Measurements from ENCODE around the gene MYD88. TPM values are rescaled to one million over a fixed set of nuclear protein-coding genes. Genes with fewer than 3 reads are reported as not detected.

The MYD88 gene
- total and polyA plus RNA-seq, 7 experiments from 2014 or later = 35.2 to 108 (median 52.8) TPM

DNA sequence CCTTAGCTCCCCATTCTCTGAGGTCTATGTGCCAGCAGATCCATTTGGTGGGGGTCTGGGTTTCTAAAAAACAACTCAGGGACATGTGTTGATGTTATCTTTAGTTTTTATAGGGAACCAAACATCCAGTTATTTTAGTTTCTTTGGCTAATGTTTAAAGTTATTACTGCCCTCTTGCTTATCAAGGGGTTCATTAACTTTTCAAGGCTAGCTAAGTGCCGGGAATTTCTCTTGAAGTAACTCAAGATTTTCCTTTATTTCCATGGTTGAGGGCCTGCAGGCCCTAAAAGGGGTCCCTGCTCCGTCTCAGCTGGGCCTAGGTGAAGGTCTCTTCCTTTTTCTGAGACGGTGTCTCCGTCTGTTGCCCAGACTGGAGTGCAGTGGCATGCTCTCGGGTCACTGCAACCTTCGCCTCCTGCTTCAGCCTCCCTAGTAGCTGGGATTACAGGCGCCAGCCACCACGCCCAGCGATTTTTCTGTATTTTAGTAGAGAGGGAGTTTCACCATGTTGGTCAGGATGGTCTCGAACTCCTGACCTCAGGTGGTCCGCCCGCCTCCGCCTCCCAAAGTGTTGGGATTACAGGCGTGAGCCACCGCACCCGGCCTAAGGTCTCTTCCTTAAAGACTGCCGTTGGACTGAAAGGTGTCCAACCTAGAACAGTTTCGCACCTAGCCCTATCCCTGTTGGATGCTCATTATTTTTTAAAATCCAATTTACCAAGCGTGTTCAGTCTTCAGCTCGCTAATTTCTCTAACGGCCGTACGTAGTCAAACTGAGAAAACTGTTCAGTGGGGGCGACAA, 25.6 kb downstream of the MYD88 start:
- H3K27ac Mint-ChIP-seq = peak overlapping the region; percentile 99 to 100 (median 100)
- peaks cover 18 to 22% of the 10 kb centered on the region in 2 donors for H3K4me1 ChIP-seq (ENCODE audit: control insufficient read depth in 2 of 2, insufficient read depth in 2 of 2, low read length in 2 of 2)
- CTCF ChIA-PET = interaction anchor here (0.5 to 2.0 kb wide), 4 partner anchors 17 to 189 kb away, joined by 3 to 7 read pairs (median 3); partner anchors contain the start of gene ACAA1
- DNase-seq = no peak
- intact Hi-C loops (cut with micrococcal nuclease) = loop anchor here (1.0 to 10.0 kb wide), 5 partner anchors 289 to 1221 kb away; partner anchors contain the start of genes SCN11A (in 2 of the 2), ACVR2B (in 1 of the 2), EPM2AIP1 (in 1 of the 2) and EXOG (in 1 of the 2)
- peaks cover 24 to 44% (median 36%) of the 10 kb centered on the region in 7 donors for H3K4me1 Mint-ChIP-seq
- H3K9me3 Mint-ChIP-seq = peaks cover 0 to 3% (median 0%) of the 10 kb centered on the region in 11 donors
- peaks cover 0 to 6% (median 0%) of the 10 kb centered on the region in 5 donors for H3K27me3 Mint-ChIP-seq
- H3K27me3 ChIP-seq (ENCODE audit: control insufficient read depth in 2 of 2, insufficient read depth in 2 of 2, low read length in 2 of 2) = no peaks in the 10 kb centered on the region
- no peaks in the 10 kb centered on the region for H3K9me3 ChIP-seq (ENCODE audit: control insufficient read depth in 2 of 3, low read length in 3 of 3)
- peak overlapping the region; percentile 90 to 98 (median 96) for H3K4me3 Mint-ChIP-seq
- POLR2A ChIA-PET = interaction anchor here (0.6 to 5.4 kb wide), 11 partner anchors 9 to 866 kb away, joined by 3 to 156 read pairs (median 3); partner anchors contain the start of genes ACAA1, DLEC1, EXOG and MYD88
- H3K4me3 ChIP-seq (ENCODE audit: low read length) = peak overlapping the region; percentile 84
- peaks cover 0 to 7% (median 0%) of the 10 kb centered on the region in 3 experiments for H3K36me3 ChIP-seq (ENCODE audit: control insufficient read depth in 2 of 3, insufficient read depth in 3 of 3, low read length in 3 of 3)
- H3K36me3 Mint-ChIP-seq = peaks cover 0 to 21% (median 0%) of the 10 kb centered on the region in 5 donors
- peak overlapping the region; percentile 98 for H3K27ac ChIP-seq (ENCODE audit: low read depth, low read length)
- no peak for ATAC-seq

- peaks cover 0 to 6% (median 0%) of the 10 kb centered on the region in 5 donors for H3K27me3 Mint-ChIP-seq
- Histone ChIP-seq H3K36me3 (ENCODE audit: control insufficient read depth in 2 of 3, insufficient read depth in 3 of 3, low read length in 3 of 3) (peaks cover 0 to 7% (median 0%) of the 10 kb centered on the region in 3 experiments), H3K27ac (ENCODE audit: low read depth, low read length) (peak overlapping the region; percentile 98), H3K27me3 (ENCODE audit: control insufficient read depth in 2 of 2, insufficient read depth in 2 of 2, low read length in 2 of 2) (no peaks in the 10 kb centered on the region), H3K4me3 (ENCODE audit: low read length) (peak overlapping the region; percentile 84), H3K9me3 (ENCODE audit: control insufficient read depth in 2 of 3, low read length in 3 of 3) (no peaks in the 10 kb centered on the region), H3K4me1 (ENCODE audit: control insufficient read depth in 2 of 2, insufficient read depth in 2 of 2, low read length in 2 of 2) (peaks cover 18 to 22% of the 10 kb centered on the region in 2 donors)
- H3K9me3 Mint-ChIP-seq = peaks cover 0 to 3% (median 0%) of the 10 kb centered on the region in 11 donors
- DNase-seq (no peak), ATAC-seq (no peak)
- H3K27ac Mint-ChIP-seq = peak overlapping the region; percentile 99 to 100 (median 100)
- intact Hi-C loops (cut with micrococcal nuclease) = loop anchor here (1.0 to 10.0 kb wide), 5 partner anchors 288 to 1220 kb away; partner anchors contain the start of genes SCN11A (in 2 of the 2), ACVR2B (in 1 of the 2), EPM2AIP1 (in 1 of the 2) and EXOG (in 1 of the 2)
- H3K4me3 Mint-ChIP-seq = peak overlapping the region; percentile 90 to 98 (median 96)
- ChIA-PET CTCF (interaction anchor here (1.0 to 2.0 kb wide), 3 partner anchors 28 to 190 kb away, joined by 3 to 7 read pairs (median 3); partner anchors contain the start of gene ACAA1), POLR2A (interaction anchor here (0.6 to 5.4 kb wide), 13 partner anchors 8 to 920 kb away, joined by 3 to 156 read pairs (median 4); partner anchors contain the start of genes ACAA1, DLEC1, EXOG and MYD88)
- H3K4me1 Mint-ChIP-seq = peaks cover 24 to 50% (median 42%) of the 10 kb centered on the region in 7 donors
- H3K36me3 Mint-ChIP-seq = peaks cover 0 to 21% (median 0%) of the 10 kb centered on the region in 5 donors
Measured at GRCh38 chr3:38164643-38164951, 26.1 kb downstream of the MYD88 start.

GRCh38 chr3:38164952-38165721, 26.7 kb downstream of the MYD88 start, which contains the start of gene OXSR1:
Gene OXSR1 (plus strand): TSS chr3:38165537. CDS start chr3:38165877, 340 bp downstream.
- peaks cover 0 to 3% (median 0%) of the 10 kb centered on the region in 11 donors for H3K9me3 Mint-ChIP-seq
- POLR2A ChIA-PET = interaction anchor here (0.6 to 5.4 kb wide), 17 partner anchors 9 to 920 kb away, joined by 3 to 156 read pairs (median 4); partner anchors contain the start of genes ACAA1, DLEC1, EXOG and MYD88
- H3K4me3 ChIP-seq (ENCODE audit: low read length) = peak within 1 kb of the TSS; percentile 84

GRCh38 chr3:38165722-38166387, 27.4 kb downstream of the MYD88 start:
- Mint-ChIP-seq H3K9me3 (peaks cover 0 to 3% (median 0%) of the 10 kb centered on the region in 11 donors), H3K4me1 (peaks cover 32 to 56% (median 51%) of the 10 kb centered on the region in 7 donors), H3K4me3 (peak overlapping the region; percentile 89 to 98 (median 96)), H3K27me3 (peaks cover 0 to 6% (median 0%) of the 10 kb centered on the region in 5 donors), H3K36me3 (peaks cover 0 to 21% (median 0%) of the 10 kb centered on the region in 5 donors), H3K27ac (peak overlapping the region; percentile 98 to 100 (median 100))
- H3K27me3 ChIP-seq (ENCODE audit: control insufficient read depth in 2 of 2, insufficient read depth in 2 of 2, low read length in 2 of 2) = no peaks in the 10 kb centered on the region
- no peaks in the 10 kb centered on the region for H3K9me3 ChIP-seq (ENCODE audit: control insufficient read depth in 2 of 3, low read length in 3 of 3)
- ChIA-PET CTCF (interaction anchor here (1.0 to 1.9 kb wide), 2 partner anchors 13 to 122 kb away, joined by 3 to 6 read pairs; no protein-coding TSS in a partner anchor), POLR2A (interaction anchor here (0.8 to 5.4 kb wide), 9 partner anchors 11 to 921 kb away, joined by 3 to 156 read pairs (median 4); partner anchors contain the start of genes ACAA1, DLEC1, EXOG and MYD88)
- peaks cover 18 to 22% of the 10 kb centered on the region in 2 donors for H3K4me1 ChIP-seq (ENCODE audit: control insufficient read depth in 2 of 2, insufficient read depth in 2 of 2, low read length in 2 of 2)
- peaks cover 0 to 7% (median 0%) of the 10 kb centered on the region in 3 experiments for H3K36me3 ChIP-seq (ENCODE audit: control insufficient read depth in 2 of 3, insufficient read depth in 3 of 3, low read length in 3 of 3)
- intact Hi-C loops (cut with micrococcal nuclease) = loop anchor here (1.0 to 10.0 kb wide), 11 partner anchors 14 to 1219 kb away; partner anchors contain the start of genes ACAA1 (in 2 of the 2), ACVR2B (in 2 of the 2), DLEC1 (in 2 of the 2) and SCN11A (in 2 of the 2)
- ATAC-seq (no peak), DNase-seq (peak in 1 of 9 donors; percentile 46)
- H3K27ac ChIP-seq (ENCODE audit: low read depth, low read length) = peak overlapping the region; percentile 98
- H3K4me3 ChIP-seq (ENCODE audit: low read length) = peak overlapping the region; percentile 84

More at GRCh38 chr3:38164952-38165721, 26.7 kb downstream of the MYD88 start, which contains the start of gene OXSR1:
- intact Hi-C loops (cut with micrococcal nuclease) = loop anchor here (1.0 to 10.0 kb wide), 12 partner anchors 13 to 1220 kb away; partner anchors contain the start of genes ACAA1 (in 2 of the 2), ACVR2B (in 2 of the 2), DLEC1 (in 2 of the 2) and SCN11A (in 2 of the 2)
- DNase-seq (peak; percentile 94 to 99 (median 98)), ATAC-seq (peak; percentile 93)
- no peaks in the 10 kb centered on the region for H3K27me3 ChIP-seq (ENCODE audit: control insufficient read depth in 2 of 2, insufficient read depth in 2 of 2, low read length in 2 of 2)
- peak within 1 kb of the TSS; percentile 90 to 98 (median 96) for H3K4me3 Mint-ChIP-seq
- peaks cover 0 to 7% (median 0%) of the 10 kb centered on the region in 3 experiments for H3K36me3 ChIP-seq (ENCODE audit: control insufficient read depth in 2 of 3, insufficient read depth in 3 of 3, low read length in 3 of 3)
- peaks cover 0 to 21% (median 0%) of the 10 kb centered on the region in 5 donors for H3K36me3 Mint-ChIP-seq
- CTCF ChIA-PET = interaction anchor here (1.0 to 2.0 kb wide), 5 partner anchors 14 to 190 kb away, joined by 3 to 7 read pairs (median 3); partner anchors contain the start of gene ACAA1
- peaks cover 0 to 6% (median 0%) of the 10 kb centered on the region in 5 donors for H3K27me3 Mint-ChIP-seq
- peak within 1 kb of the TSS; percentile 98 for H3K27ac ChIP-seq (ENCODE audit: low read depth, low read length)
- H3K4me1 Mint-ChIP-seq = peaks cover 25 to 49% (median 44%) of the 10 kb centered on the region in 7 donors
- H3K4me1 ChIP-seq (ENCODE audit: control insufficient read depth in 2 of 2, insufficient read depth in 2 of 2, low read length in 2 of 2) = peaks cover 18 to 22% of the 10 kb centered on the region in 2 donors
- peak within 1 kb of the TSS; percentile 99 to 100 (median 100) for H3K27ac Mint-ChIP-seq
- H3K9me3 ChIP-seq (ENCODE audit: control insufficient read depth in 2 of 3, low read length in 3 of 3) = no peaks in the 10 kb centered on the region

DNA sequence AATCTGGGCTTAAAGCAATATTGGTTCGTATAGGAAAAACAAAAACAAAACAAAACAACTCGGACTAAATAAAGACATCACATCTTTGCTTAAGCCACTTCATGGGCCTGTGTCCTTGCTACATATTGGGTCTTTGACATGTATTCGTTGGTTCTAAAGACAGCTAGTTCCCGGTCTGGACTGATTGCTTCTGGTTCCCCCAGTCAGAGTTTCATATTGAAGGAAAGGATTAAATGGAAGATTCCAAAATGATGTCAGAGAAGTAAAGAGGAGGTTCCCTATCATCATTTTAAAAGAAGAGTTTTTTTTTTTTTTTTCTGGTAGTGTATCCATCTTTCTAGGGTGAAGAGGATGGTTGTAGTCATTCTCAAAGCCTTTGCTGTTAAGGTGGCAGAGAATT, 29.1 kb downstream of the MYD88 start:
- no peak for DNase-seq
- Mint-ChIP-seq H3K4me3 (peak overlapping the region; percentile 0 to 98 (median 82)), H3K4me1 (peaks cover 49 to 73% (median 67%) of the 10 kb centered on the region in 7 donors), H3K9me3 (peaks cover 0 to 3% (median 0%) of the 10 kb centered on the region in 11 donors), H3K27me3 (peaks cover 0 to 6% (median 0%) of the 10 kb centered on the region in 5 donors), H3K27ac (peak overlapping the region in 6 of 9 donors; percentile 3 to 100 (median 66)), H3K36me3 (peaks cover 0 to 21% (median 0%) of the 10 kb centered on the region in 5 donors)
- Histone ChIP-seq H3K36me3 (ENCODE audit: control insufficient read depth in 2 of 3, insufficient read depth in 3 of 3, low read length in 3 of 3) (peaks cover 0 to 7% (median 0%) of the 10 kb centered on the region in 3 experiments), H3K27ac (ENCODE audit: low read depth, low read length) (no peak overlapping the region), H3K4me1 (ENCODE audit: control insufficient read depth in 2 of 2, insufficient read depth in 2 of 2, low read length in 2 of 2) (peaks cover 19 to 22% of the 10 kb centered on the region in 2 donors), H3K27me3 (ENCODE audit: control insufficient read depth in 2 of 2, insufficient read depth in 2 of 2, low read length in 2 of 2) (no peaks in the 10 kb centered on the region), H3K4me3 (ENCODE audit: low read length) (no peak overlapping the region), H3K9me3 (ENCODE audit: control insufficient read depth in 2 of 3, low read length in 3 of 3) (no peaks in the 10 kb centered on the region)
- POLR2A ChIA-PET = interaction anchor here (5.4 kb wide), 1 partner anchor 28 kb away, joined by 156 read pairs; the partner anchor contains the start of genes ACAA1 and MYD88
- intact Hi-C loops (cut with micrococcal nuclease) = loop anchor here (5.0 to 10.0 kb wide), 2 partner anchors 40 to 1217 kb away; partner anchors contain the start of gene SLC25A38 (in 1 of the 2)
- CTCF ChIA-PET = interaction anchor here (0.7 kb wide), 1 partner anchor 180 kb away, joined by 5 read pairs; no protein-coding TSS in a partner anchor
- no peak for ATAC-seq
